ENCODE results near the gene AEBP1. TPM values are rescaled to one million over a fixed set of nuclear protein-coding genes. Genes with fewer than 3 reads are reported as not detected.

The AEBP1 gene
- total RNA-seq, 1 experiment from 2014 or later: 17.8 TPM

GRCh38 chr7:44103566-44103922, 601 bp upstream of the AEBP1 start:
- Histone ChIP-seq H3K9me3 (replicated peaks) (no peaks in the 10 kb centered on the region), H3K4me3 (peak overlapping the region; percentile 68), H3K27ac (no peak overlapping the region), H3K27me3 (no peaks in the 10 kb centered on the region), H3K36me3 (peaks cover 2% of the 10 kb centered on the region; the same call in 1 of the 2 replicates), H3K4me1 (peaks cover 26% of the 10 kb centered on the region)
- DNase-seq: no peak

DNA sequence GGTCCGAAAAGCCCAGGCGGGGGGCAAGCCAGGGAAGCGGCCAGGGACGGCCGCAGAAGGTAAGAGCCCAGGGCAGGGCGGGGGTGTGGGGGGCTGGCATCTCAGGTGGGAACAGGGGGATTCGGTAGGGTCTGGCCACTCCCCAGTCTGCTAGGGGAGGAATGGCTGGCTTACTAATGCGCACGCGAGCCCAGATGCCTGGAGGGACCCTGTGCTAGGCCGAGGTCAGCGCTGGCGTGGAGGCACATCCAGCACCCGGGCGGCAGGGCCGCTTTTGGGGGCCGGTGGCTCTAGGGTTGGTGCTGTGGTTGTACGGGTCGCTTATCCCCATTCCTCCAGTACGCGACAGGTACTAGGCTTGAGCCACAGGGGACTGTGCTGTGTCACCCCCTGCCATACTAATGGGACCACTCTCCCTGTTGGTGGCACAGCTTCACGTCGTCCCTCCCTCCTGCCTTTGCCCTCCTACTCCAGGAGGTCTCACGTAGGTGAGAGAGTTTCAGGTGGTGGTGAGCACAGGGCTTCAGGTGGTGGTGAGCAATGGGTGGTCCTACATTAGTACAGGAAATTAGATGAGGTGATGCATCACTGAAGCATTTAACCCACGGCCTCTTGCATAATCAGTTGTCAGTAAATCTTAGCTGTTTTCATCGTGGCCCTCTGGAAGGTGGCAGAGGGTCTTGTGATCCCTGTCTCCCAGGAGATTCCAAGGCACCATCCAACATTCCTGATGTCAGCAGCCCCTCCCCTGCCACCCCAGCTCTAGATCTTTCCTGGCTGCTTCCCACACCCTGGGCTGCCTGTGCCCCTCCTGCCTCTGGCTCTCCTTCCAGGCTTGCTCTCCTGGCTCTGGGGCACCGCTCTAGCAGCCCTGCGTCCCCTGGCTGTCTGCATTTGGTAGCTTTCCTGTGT, 971 bp downstream of the AEBP1 start:
- Histone ChIP-seq H3K27ac (peak overlapping the region; percentile 38; the same call in 1 of the 2 replicates), H3K4me1 (peaks cover 17% of the 10 kb centered on the region), H3K9me3 (replicated peaks) (no peaks in the 10 kb centered on the region), H3K27me3 (no peaks in the 10 kb centered on the region), H3K36me3 (peaks cover 8% of the 10 kb centered on the region; the same call in 1 of the 2 replicates), H3K4me3 (peak overlapping the region; percentile 68)
- DNase-seq: no peak

DNA sequence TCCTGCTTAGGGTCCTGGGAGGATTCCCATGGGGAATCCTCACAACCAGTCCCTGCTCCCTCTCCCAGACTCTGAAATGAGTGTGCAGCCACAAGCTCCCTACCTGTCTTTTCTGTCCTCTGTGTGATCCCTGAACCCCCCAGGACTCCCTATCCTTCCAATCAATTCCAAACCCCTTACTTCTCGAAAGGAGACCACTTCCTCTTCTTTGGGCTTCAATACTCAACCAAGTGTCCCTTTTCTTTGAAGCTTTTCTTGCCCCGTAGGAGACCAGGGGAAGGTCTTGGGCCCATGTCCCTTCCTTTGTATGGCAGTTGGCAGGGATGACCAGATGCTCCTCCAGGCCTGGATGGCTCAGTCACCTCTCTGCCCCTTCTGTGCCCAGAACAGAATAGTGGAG, 1.7 kb downstream of the AEBP1 start:
- Histone ChIP-seq H3K36me3 (peaks cover 8% of the 10 kb centered on the region; the same call in 1 of the 2 replicates), H3K4me1 (peaks cover 10% of the 10 kb centered on the region), H3K4me3 (no peak overlapping the region; the same call in 1 of the 2 replicates), H3K27me3 (no peaks in the 10 kb centered on the region), H3K27ac (no peak overlapping the region), H3K9me3 (replicated peaks) (no peaks in the 10 kb centered on the region)
- no peak for DNase-seq

DNA sequence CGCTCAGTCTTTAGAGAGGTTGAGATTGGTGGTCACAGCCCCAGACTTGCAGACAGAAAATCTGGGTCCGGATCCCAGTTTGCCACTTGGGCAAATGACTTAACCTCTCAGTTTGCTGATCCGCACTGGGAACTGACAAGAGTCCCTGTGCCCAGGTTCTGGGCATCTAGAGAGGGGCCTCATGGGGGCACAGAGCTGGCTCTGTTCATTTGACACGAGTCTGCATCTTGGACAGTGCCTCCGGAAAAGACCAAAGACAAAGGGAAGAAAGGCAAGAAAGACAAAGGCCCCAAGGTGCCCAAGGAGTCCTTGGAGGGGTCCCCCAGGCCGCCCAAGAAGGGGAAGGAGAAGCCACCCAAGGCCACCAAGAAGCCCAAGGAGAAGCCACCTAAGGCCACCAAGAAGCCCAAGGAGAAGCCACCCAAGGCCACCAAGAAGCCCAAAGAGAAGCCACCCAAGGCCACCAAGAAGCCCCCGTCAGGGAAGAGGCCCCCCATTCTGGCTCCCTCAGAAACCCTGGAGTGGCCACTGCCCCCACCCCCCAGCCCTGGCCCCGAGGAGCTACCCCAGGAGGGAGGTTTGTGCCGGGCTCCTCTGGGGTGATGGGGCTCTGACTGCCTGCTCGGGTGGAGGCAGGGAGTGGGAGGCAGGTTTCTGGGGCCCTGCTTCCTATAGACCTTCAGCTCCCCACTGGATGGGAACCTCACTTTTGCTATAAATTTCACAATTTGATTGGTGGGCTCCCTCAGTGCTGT, 2.3 kb downstream of the AEBP1 start:
- H3K4me3 ChIP-seq: no peak overlapping the region
- H3K9me3 ChIP-seq (replicated peaks): no peaks in the 10 kb centered on the region
- H3K27ac ChIP-seq: no peak overlapping the region
- H3K27me3 ChIP-seq: no peaks in the 10 kb centered on the region
- peaks cover 4% of the 10 kb centered on the region; the same call in 1 of the 2 replicates for H3K4me1 ChIP-seq
- H3K36me3 ChIP-seq: peaks cover 8% of the 10 kb centered on the region; the same call in 1 of the 2 replicates
- DNase-seq: no peak

- no peaks in the 10 kb centered on the region for H3K9me3 ChIP-seq (replicated peaks)
- H3K27ac ChIP-seq: no peak overlapping the region
- DNase-seq: no peak
- no peak overlapping the region for H3K4me3 ChIP-seq
- no peaks in the 10 kb centered on the region for H3K27me3 ChIP-seq
- H3K4me1 ChIP-seq: peaks cover 4% of the 10 kb centered on the region; the same call in 1 of the 2 replicates
- H3K36me3 ChIP-seq: peaks cover 8% of the 10 kb centered on the region; the same call in 1 of the 2 replicates
Observed at GRCh38 chr7:44107116-44107960, 3.2 kb downstream of the AEBP1 start.

GRCh38 chr7:44107961-44108767, 4.0 kb downstream of the AEBP1 start:
- no peak overlapping the region for H3K27ac ChIP-seq
- peaks cover 4% of the 10 kb centered on the region; the same call in 1 of the 2 replicates for H3K4me1 ChIP-seq
- H3K9me3 ChIP-seq (replicated peaks): no peaks in the 10 kb centered on the region
- H3K36me3 ChIP-seq: peaks cover 14% of the 10 kb centered on the region
- no peak for DNase-seq
- H3K4me3 ChIP-seq: no peak overlapping the region
- no peaks in the 10 kb centered on the region for H3K27me3 ChIP-seq

GRCh38 chr7:44108768-44109750, 4.9 kb downstream of the AEBP1 start:
- H3K27ac ChIP-seq: no peak overlapping the region
- H3K9me3 ChIP-seq (replicated peaks): no peaks in the 10 kb centered on the region
- DNase-seq: no peak
- H3K4me1 ChIP-seq: no peaks in the 10 kb centered on the region; the same call in 1 of the 2 replicates
- peaks cover 20% of the 10 kb centered on the region for H3K36me3 ChIP-seq
- no peaks in the 10 kb centered on the region for H3K27me3 ChIP-seq
- H3K4me3 ChIP-seq: no peak overlapping the region

GRCh38 chr7:44109991-44110390, 5.8 kb downstream of the AEBP1 start:
- H3K27ac ChIP-seq: no peak overlapping the region
- H3K27me3 ChIP-seq: no peaks in the 10 kb centered on the region
- H3K9me3 ChIP-seq (replicated peaks): no peaks in the 10 kb centered on the region
- H3K36me3 ChIP-seq: peaks cover 29% of the 10 kb centered on the region
- DNase-seq: no peak
- no peaks in the 10 kb centered on the region; the same call in 1 of the 2 replicates for H3K4me1 ChIP-seq
- no peak overlapping the region for H3K4me3 ChIP-seq

DNA sequence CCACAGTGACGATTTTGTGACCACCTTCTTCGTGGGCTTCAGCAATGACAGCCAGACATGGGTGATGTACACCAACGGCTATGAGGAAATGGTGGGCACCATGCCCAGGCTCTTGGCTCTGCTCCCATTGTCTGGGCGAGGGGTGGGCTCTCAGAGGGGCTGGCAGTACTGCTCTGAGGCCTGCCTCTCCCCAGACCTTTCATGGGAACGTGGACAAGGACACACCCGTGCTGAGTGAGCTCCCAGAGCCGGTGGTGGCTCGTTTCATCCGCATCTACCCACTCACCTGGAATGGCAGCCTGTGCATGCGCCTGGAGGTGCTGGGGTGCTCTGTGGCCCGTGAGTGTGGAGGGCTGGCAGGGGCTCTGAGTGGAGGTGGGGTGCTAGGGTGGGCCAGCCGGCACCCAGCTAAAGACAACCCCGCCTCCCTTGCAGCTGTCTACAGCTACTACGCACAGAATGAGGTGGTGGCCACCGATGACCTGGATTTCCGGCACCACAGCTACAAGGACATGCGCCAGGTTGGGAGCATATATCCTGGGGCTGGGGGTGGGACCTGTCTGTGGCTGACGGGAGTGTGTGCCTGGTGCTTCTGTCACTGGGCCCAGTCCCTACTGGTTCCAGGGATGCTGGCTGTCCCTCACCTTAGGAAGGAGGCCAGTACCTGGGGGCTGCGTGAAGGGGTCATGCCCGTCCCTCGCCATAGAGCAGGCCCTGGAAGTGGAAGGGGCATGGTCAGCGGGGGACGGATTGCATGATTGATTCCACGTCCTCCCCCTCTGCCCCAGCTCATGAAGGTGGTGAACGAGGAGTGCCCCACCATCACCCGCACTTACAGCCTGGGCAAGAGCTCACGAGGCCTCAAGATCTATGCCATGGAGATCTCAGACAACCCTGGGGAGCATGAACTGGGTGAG, 6.8 kb downstream of the AEBP1 start:
- Histone ChIP-seq H3K4me1 (no peaks in the 10 kb centered on the region), H3K27ac (no peak overlapping the region), H3K4me3 (no peak overlapping the region), H3K36me3 (peaks cover 39% of the 10 kb centered on the region), H3K9me3 (replicated peaks) (no peaks in the 10 kb centered on the region), H3K27me3 (no peaks in the 10 kb centered on the region)
- DNase-seq: no peak

DNA sequence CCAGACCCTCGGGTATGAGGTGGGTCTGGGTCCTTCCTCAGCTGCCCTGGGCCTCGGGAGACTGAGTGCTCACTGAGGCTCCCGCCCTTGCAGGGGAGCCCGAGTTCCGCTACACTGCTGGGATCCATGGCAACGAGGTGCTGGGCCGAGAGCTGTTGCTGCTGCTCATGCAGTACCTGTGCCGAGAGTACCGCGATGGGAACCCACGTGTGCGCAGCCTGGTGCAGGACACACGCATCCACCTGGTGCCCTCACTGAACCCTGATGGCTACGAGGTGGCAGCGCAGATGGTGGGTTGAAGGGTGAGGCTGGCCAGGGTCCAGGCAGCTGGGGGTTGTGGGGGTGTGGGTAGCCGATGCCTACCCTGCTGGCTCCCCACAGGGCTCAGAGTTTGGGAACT, 7.6 kb downstream of the AEBP1 start:
- no peak overlapping the region for H3K27ac ChIP-seq
- H3K9me3 ChIP-seq (replicated peaks): no peaks in the 10 kb centered on the region
- no peaks in the 10 kb centered on the region for H3K27me3 ChIP-seq
- H3K4me3 ChIP-seq: no peak overlapping the region
- peaks cover 43% of the 10 kb centered on the region for H3K36me3 ChIP-seq
- no peaks in the 10 kb centered on the region for H3K4me1 ChIP-seq
- DNase-seq: no peak

- Histone ChIP-seq H3K4me1 (no peaks in the 10 kb centered on the region), H3K27ac (no peak overlapping the region), H3K36me3 (peaks cover 50% of the 10 kb centered on the region), H3K27me3 (no peaks in the 10 kb centered on the region), H3K9me3 (replicated peaks) (no peaks in the 10 kb centered on the region), H3K4me3 (no peak overlapping the region)
- DNase-seq: no peak
Observed at GRCh38 chr7:44112231-44112996, 8.3 kb downstream of the AEBP1 start.
